ENCODE data around the gene GNPDA1.
"Not testable (repeated sequence)": the region's sequence is repeated elsewhere in the genome, so short reads cannot be mapped to it uniquely, and the experiment has no call there.

The GNPDA1 gene

GRCh38 chr5:142033632-142034567 is 21.1 kb upstream of the GNPDA1 start:
- Mint-ChIP-seq H3K4me1 (peaks cover 15% of the 10 kb centered on the region), H3K27ac (peak overlapping the region; percentile 81)
- H3K9me3 Mint-ChIP-seq, H3K4me3 Mint-ChIP-seq, H3K27me3 Mint-ChIP-seq, H3K36me3 Mint-ChIP-seq: not testable (repeated sequence)

- Mint-ChIP-seq H3K4me1 (peaks cover 15% of the 10 kb centered on the region), H3K36me3 (no peaks in the 10 kb centered on the region), H3K27ac (no peak overlapping the region), H3K9me3 (no peaks in the 10 kb centered on the region), H3K27me3 (no peaks in the 10 kb centered on the region), H3K4me3 (no peak overlapping the region)
Observed at GRCh38 chr5:142032747-142033631, 20.2 kb upstream of the GNPDA1 start.

- no peak overlapping the region for H3K4me3 Mint-ChIP-seq
- peaks cover 15% of the 10 kb centered on the region for H3K4me1 Mint-ChIP-seq
- no peaks in the 10 kb centered on the region for H3K27me3 Mint-ChIP-seq
- no peak overlapping the region for H3K27ac Mint-ChIP-seq
- H3K36me3 Mint-ChIP-seq, result no peaks in the 10 kb centered on the region
- H3K9me3 Mint-ChIP-seq, result no peaks in the 10 kb centered on the region
Observed at GRCh38 chr5:142032150-142032549, 19.3 kb upstream of the GNPDA1 start.

GRCh38 chr5:142025637-142026036 is 12.8 kb upstream of the GNPDA1 start:
- H3K27me3 Mint-ChIP-seq, result no peaks in the 10 kb centered on the region
- peak overlapping the region; percentile 98 for H3K27ac Mint-ChIP-seq
- H3K4me1 Mint-ChIP-seq, result peaks cover 17% of the 10 kb centered on the region
- H3K9me3 Mint-ChIP-seq, result no peaks in the 10 kb centered on the region
- no peaks in the 10 kb centered on the region for H3K36me3 Mint-ChIP-seq
- H3K4me3 Mint-ChIP-seq, result peak overlapping the region; percentile 93

- H3K27ac Mint-ChIP-seq, result peak overlapping the region; percentile 98
- H3K4me3 Mint-ChIP-seq, result peak overlapping the region; percentile 93
- peaks cover 2% of the 10 kb centered on the region for H3K36me3 Mint-ChIP-seq
Observed at GRCh38 chr5:142024771-142025304, 12.0 kb upstream of the GNPDA1 start.

GRCh38 chr5:142023836-142024235 is 11.0 kb upstream of the GNPDA1 start:
- peaks cover 25% of the 10 kb centered on the region for H3K4me1 Mint-ChIP-seq
- H3K36me3 Mint-ChIP-seq, result peaks cover 2% of the 10 kb centered on the region
- H3K4me3 Mint-ChIP-seq, result no peak overlapping the region
- H3K27ac Mint-ChIP-seq, result no peak overlapping the region
- no peaks in the 10 kb centered on the region for H3K27me3 Mint-ChIP-seq
- no peaks in the 10 kb centered on the region for H3K9me3 Mint-ChIP-seq

More at GRCh38 chr5:142024771-142025304, 12.0 kb upstream of the GNPDA1 start:
- Mint-ChIP-seq H3K9me3 (no peaks in the 10 kb centered on the region), H3K4me1 (peaks cover 21% of the 10 kb centered on the region), H3K27me3 (no peaks in the 10 kb centered on the region)

GRCh38 chr5:142020122-142020659 is 7.4 kb upstream of the GNPDA1 start:
- Mint-ChIP-seq H3K4me3 (no peak overlapping the region), H3K9me3 (no peaks in the 10 kb centered on the region), H3K27me3 (no peaks in the 10 kb centered on the region), H3K27ac (peak overlapping the region; percentile 74), H3K36me3 (peaks cover 5% of the 10 kb centered on the region), H3K4me1 (peaks cover 54% of the 10 kb centered on the region)

GRCh38 chr5:142017832-142018427 is 5.1 kb upstream of the GNPDA1 start:
- H3K36me3 Mint-ChIP-seq, result peaks cover 5% of the 10 kb centered on the region
- peak overlapping the region; percentile 6 for H3K4me3 Mint-ChIP-seq
- no peaks in the 10 kb centered on the region for H3K9me3 Mint-ChIP-seq
- no peaks in the 10 kb centered on the region for H3K27me3 Mint-ChIP-seq
- peaks cover 66% of the 10 kb centered on the region for H3K4me1 Mint-ChIP-seq
- peak overlapping the region; percentile 95 for H3K27ac Mint-ChIP-seq

GRCh38 chr5:142016556-142016955 is 3.7 kb upstream of the GNPDA1 start:
- peak overlapping the region; percentile 47 for H3K4me3 Mint-ChIP-seq
- H3K27me3 Mint-ChIP-seq, result no peaks in the 10 kb centered on the region
- no peaks in the 10 kb centered on the region for H3K9me3 Mint-ChIP-seq
- H3K4me1 Mint-ChIP-seq, result peaks cover 75% of the 10 kb centered on the region
- H3K36me3 Mint-ChIP-seq, result peaks cover 5% of the 10 kb centered on the region
- H3K27ac Mint-ChIP-seq, result peak overlapping the region; percentile 94

- H3K4me1 Mint-ChIP-seq, result peaks cover 78% of the 10 kb centered on the region
- peak overlapping the region; percentile 47 for H3K4me3 Mint-ChIP-seq
- H3K9me3 Mint-ChIP-seq, result no peaks in the 10 kb centered on the region
- H3K27ac Mint-ChIP-seq, result peak overlapping the region; percentile 94
- peaks cover 7% of the 10 kb centered on the region for H3K36me3 Mint-ChIP-seq
- no peaks in the 10 kb centered on the region for H3K27me3 Mint-ChIP-seq
Observed at GRCh38 chr5:142015781-142016533, 3.1 kb upstream of the GNPDA1 start.

GRCh38 chr5:142014911-142015584 is 2.2 kb upstream of the GNPDA1 start:
- H3K36me3 Mint-ChIP-seq, result peaks cover 6% of the 10 kb centered on the region
- H3K27ac Mint-ChIP-seq, result peak overlapping the region; percentile 94
- peaks cover 76% of the 10 kb centered on the region for H3K4me1 Mint-ChIP-seq
- H3K9me3 Mint-ChIP-seq, result no peaks in the 10 kb centered on the region
- H3K4me3 Mint-ChIP-seq, result peak overlapping the region; percentile 47
- no peaks in the 10 kb centered on the region for H3K27me3 Mint-ChIP-seq

- H3K4me1 Mint-ChIP-seq, result peaks cover 82% of the 10 kb centered on the region
- H3K27ac Mint-ChIP-seq, result peak overlapping the region; percentile 94
- no peaks in the 10 kb centered on the region for H3K27me3 Mint-ChIP-seq
- peaks cover 9% of the 10 kb centered on the region for H3K36me3 Mint-ChIP-seq
- H3K4me3 Mint-ChIP-seq, result peak overlapping the region; percentile 89
- no peaks in the 10 kb centered on the region for H3K9me3 Mint-ChIP-seq
Observed at GRCh38 chr5:142013734-142014521, 1.1 kb upstream of the GNPDA1 start.

- Mint-ChIP-seq H3K27ac (peak overlapping the region; percentile 85), H3K4me1 (peaks cover 81% of the 10 kb centered on the region), H3K27me3 (no peaks in the 10 kb centered on the region), H3K4me3 (peak overlapping the region; percentile 91), H3K36me3 (peaks cover 18% of the 10 kb centered on the region), H3K9me3 (no peaks in the 10 kb centered on the region)
Observed at GRCh38 chr5:142012186-142012785, 541 bp downstream of the GNPDA1 start.
